ENCODE data around the gene SYDE1.

The SYDE1 gene

GRCh38 chr19:15108845-15109767, 1.9 kb downstream of the SYDE1 start:
- DNase-seq = no peak

- no peak for DNase-seq
These were observed 2.7 kb downstream of the SYDE1 start for GRCh38 chr19:15109768-15110417.

- no peak for DNase-seq
These were observed 3.2 kb downstream of the SYDE1 start for GRCh38 chr19:15110418-15110815.

- DNase-seq = no peak
These were observed 4.6 kb downstream of the SYDE1 start for GRCh38 chr19:15111758-15112157.

- no peak for DNase-seq
These were observed 5.2 kb downstream of the SYDE1 start for GRCh38 chr19:15112385-15112784.

GRCh38 chr19:15113245-15114152, 6.3 kb downstream of the SYDE1 start:
- DNase-seq = no peak

GRCh38 chr19:15114153-15114540, 6.9 kb downstream of the SYDE1 start:
- no peak for DNase-seq

- DNase-seq = no peak
These were observed 7.9 kb downstream of the SYDE1 start for GRCh38 chr19:15115080-15115479.

GRCh38 chr19:15115762-15116615, 8.8 kb downstream of the SYDE1 start:
- no peak for DNase-seq

- DNase-seq = no peak
These were observed 9.7 kb downstream of the SYDE1 start for GRCh38 chr19:15116856-15117255.

GRCh38 chr19:15118248-15118647, 11.0 kb downstream of the SYDE1 start:
- no peak for DNase-seq

GRCh38 chr19:15118789-15119494, 11.7 kb downstream of the SYDE1 start:
- DNase-seq = no peak

- DNase-seq = no peak
These were observed 13.2 kb downstream of the SYDE1 start for GRCh38 chr19:15120135-15121026.

GRCh38 chr19:15122331-15123030, 15.3 kb downstream of the SYDE1 start:
- no peak for DNase-seq

GRCh38 chr19:15123031-15123890, 16.1 kb downstream of the SYDE1 start:
- no peak for DNase-seq

GRCh38 chr19:15123900-15124299, 16.7 kb downstream of the SYDE1 start:
- no peak for DNase-seq

GRCh38 chr19:15124572-15125231, 17.5 kb downstream of the SYDE1 start:
- DNase-seq = peak in 1 of 2 experiments; percentile 77
